GM12892 (cell line): ENCODE data around the gene RAC3.

Experiments used
- POLR2A ChIP-seq: IDR thresholded peaks from 2 replicates; pipeline ENCODE4 v1.6.1; 2011; ENCODE audit warnings: low read depth, low read length, control low read depth
- TAF1 ChIP-seq: IDR thresholded peaks from 2 replicates; pipeline ENCODE4 v1.6.1; 2011; ENCODE audit warnings: low read depth, mild to moderate bottlenecking, control low read depth, low read length, borderline replicate concordance

DNA sequence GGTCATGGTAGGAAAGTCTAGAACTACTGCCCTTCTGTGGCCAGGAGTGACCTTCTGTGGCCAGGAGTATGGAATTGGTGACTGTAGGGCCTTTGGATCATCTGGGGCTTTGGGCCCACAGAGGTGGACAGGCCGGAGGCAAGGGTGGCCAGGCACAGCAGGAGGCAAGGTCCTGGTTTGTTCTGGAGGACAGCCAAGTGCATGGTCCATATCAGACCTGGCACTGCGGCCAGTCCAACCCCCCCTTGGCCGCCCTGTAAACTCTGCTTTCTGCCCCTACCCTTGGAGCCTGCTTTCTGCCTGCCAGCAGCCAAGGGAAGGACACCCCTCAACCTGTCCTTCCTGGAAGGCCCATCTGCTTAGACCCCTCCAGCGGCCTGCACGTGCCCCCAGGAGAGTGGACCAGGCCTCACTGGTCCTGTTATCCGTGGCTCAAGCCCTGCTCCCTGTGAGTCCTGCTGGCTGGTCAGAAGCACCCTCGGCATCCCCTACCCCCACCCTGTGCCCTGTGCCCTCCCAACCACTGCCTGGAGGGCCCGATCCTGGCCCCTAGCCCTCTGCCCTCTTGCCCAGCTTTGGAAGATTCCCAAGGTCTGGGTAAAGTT is 8.3 kb downstream of the RAC3 start:
- TF ChIP-seq POLR2A (no peak), TAF1 (no peak)
